Brain microvascular endothelial cell (primary cell): Measurements from ENCODE around the gene KCTD18.

Experiments used
- DNase-seq: peaks from one replicate; pipeline ENCODE4 v3.0.0-alpha.2; 2020
- H3K27ac ChIP-seq: fragments of 250-450 bp; sonication (Bioruptor Pico); 2 replicates; pipeline ENCODE4 v1.5.1; 2020; ENCODE audit warnings: mild to moderate bottlenecking, moderate library complexity
- H3K27me3 ChIP-seq: fragments of 250-450 bp; sonication (Bioruptor Pico); replicated peaks from 2 replicates; pipeline ENCODE4 v1.5.1; 2020; ENCODE audit warnings: mild to moderate bottlenecking
- H3K36me3 ChIP-seq: fragments of 250-450 bp; sonication (Bioruptor Pico); replicated peaks from 2 replicates; pipeline ENCODE4 v1.5.1; 2020; ENCODE audit warnings: mild to moderate bottlenecking
- H3K4me3 ChIP-seq: 2 replicates; pipeline ENCODE4 v1.5.1; 2011; ENCODE audit warnings: low read depth, mild to moderate bottlenecking, control low read depth, low read length, moderate library complexity
- CTCF ChIP-seq: IDR thresholded peaks from 2 replicates; pipeline ENCODE4 v1.5.1; 2011; ENCODE audit warnings: low read depth, mild to moderate bottlenecking, moderate library complexity, low read length, control low read depth, inconsistent platforms; ENCODE audit errors: missing control alignments
- in situ Hi-C: cut with HindIII; loops from 2 replicates; pipeline ENCODE4 v1.10.0; 2017; ENCODE audit warnings: low sequenced_read_pairs, low pct_ligation_motif_present

KCTD18 gene

GRCh38 chr2:200456567-200456966, 53.3 kb downstream of the KCTD18 start:
- no peak overlapping the region for H3K27ac ChIP-seq
- DNase-seq = no peak

GRCh38 chr2:200455958-200456421, 53.9 kb downstream of the KCTD18 start:
- Histone ChIP-seq H3K36me3 (peaks cover 2% of the 10 kb centered on the region), H3K27me3 (no peaks in the 10 kb centered on the region), H3K4me3 (no peak overlapping the region), H3K27ac (no peak overlapping the region)
- in situ Hi-C loops = no loop called here
- DNase-seq = no peak
- TF ChIP-seq CTCF = no peak

More at GRCh38 chr2:200456567-200456966, 53.3 kb downstream of the KCTD18 start:
- peaks cover 7% of the 10 kb centered on the region for H3K36me3 ChIP-seq
- no peaks in the 10 kb centered on the region for H3K27me3 ChIP-seq
- no peak for TF ChIP-seq CTCF
- in situ Hi-C loops = no loop called here
- no peak overlapping the region for H3K4me3 ChIP-seq

GRCh38 chr2:200454927-200455801, 54.7 kb downstream of the KCTD18 start:
- Histone ChIP-seq H3K36me3 (peaks cover 5% of the 10 kb centered on the region), H3K4me3 (no peak overlapping the region), H3K27me3 (no peaks in the 10 kb centered on the region), H3K27ac (no peak overlapping the region)
- in situ Hi-C loops = no loop called here
- peak; percentile 39 for DNase-seq
- TF ChIP-seq CTCF = no peak

- Histone ChIP-seq H3K27ac (no peak overlapping the region), H3K27me3 (no peaks in the 10 kb centered on the region), H3K36me3 (peaks cover 5% of the 10 kb centered on the region), H3K4me3 (no peak overlapping the region)
- peak; percentile 25 for TF ChIP-seq CTCF
- no peak for DNase-seq
- in situ Hi-C loops = no loop called here
Measured at GRCh38 chr2:200453853-200454534, 55.9 kb downstream of the KCTD18 start.

- Histone ChIP-seq H3K27ac (no peak overlapping the region), H3K36me3 (peaks cover 5% of the 10 kb centered on the region), H3K27me3 (no peaks in the 10 kb centered on the region), H3K4me3 (no peak overlapping the region)
- DNase-seq = no peak
- in situ Hi-C loops = no loop called here
- TF ChIP-seq CTCF = no peak
Measured at GRCh38 chr2:200453142-200453852, 56.6 kb downstream of the KCTD18 start.
